ENCODE results near the gene HGFAC. TPM values are rescaled to one million over a fixed set of nuclear protein-coding genes. Genes with fewer than 3 reads are reported as not detected.

Gene HGFAC
- not detected for total RNA-seq

GRCh38 chr4:3441501-3442459 is at the start of gene HGFAC:
Gene HGFAC (plus strand): TSS chr4:3441968. CDS start chr4:3442002, 34 bp downstream.
- H3K4me1 ChIP-seq (ENCODE audit: insufficient read depth, low read length), result no peaks in the 10 kb centered on the region
- H3K27me3 ChIP-seq (ENCODE audit: insufficient read depth, low read length), result no peaks in the 10 kb centered on the region
- H3K4me3 ChIP-seq (ENCODE audit: low read length), result no peak within 1 kb of the TSS
- H3K9me3 ChIP-seq (ENCODE audit: low read depth, low read length), result no peaks in the 10 kb centered on the region

DNA sequence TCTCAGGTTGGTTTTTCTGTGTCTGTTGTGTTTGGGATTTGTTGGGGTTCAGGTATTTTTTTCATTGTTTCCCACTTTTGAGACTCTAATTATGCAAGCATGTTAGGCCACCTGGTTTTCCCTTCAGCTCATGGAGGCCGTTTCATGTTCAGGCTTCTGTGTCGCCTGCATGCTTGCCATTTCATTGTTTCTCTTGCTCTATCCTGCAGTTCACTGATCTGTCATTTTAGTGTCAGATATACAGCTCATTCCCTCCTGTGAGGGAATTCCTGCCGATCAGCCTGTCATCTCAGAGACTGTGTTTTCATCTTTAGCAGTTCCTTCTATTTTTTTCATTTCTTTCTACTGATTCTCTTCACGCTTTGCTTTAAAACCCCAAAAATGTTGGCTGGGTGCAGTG is 49.4 kb upstream of the HGFAC start:
- H3K4me1 ChIP-seq (ENCODE audit: insufficient read depth, low read length), result peaks cover 33% of the 10 kb centered on the region
- H3K27me3 ChIP-seq (ENCODE audit: insufficient read depth, low read length), result no peaks in the 10 kb centered on the region
- no peak overlapping the region for H3K4me3 ChIP-seq (ENCODE audit: low read length)
- H3K9me3 ChIP-seq (ENCODE audit: low read depth, low read length), result no peaks in the 10 kb centered on the region

DNA sequence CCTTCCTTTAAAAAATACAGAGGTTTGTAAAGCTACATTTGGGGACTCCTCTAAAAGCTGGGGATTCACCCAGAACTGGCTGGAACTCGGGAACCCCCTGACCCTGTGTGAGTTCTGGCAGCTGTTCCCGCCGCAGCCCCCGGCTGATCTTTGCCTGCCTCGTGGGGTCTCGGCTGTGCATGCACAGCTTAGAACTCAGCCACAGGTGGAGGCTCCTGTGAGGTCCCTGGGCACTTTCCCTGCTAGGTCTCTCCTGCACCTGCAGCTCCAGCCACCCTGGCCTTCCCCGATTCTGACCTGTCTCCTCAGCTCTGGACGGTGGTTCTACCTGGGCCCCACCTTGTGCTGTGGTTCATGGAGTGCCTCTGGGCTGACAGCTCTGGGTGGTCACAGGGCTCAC is 48.6 kb upstream of the HGFAC start:
- Histone ChIP-seq H3K9me3 (ENCODE audit: low read depth, low read length) (no peaks in the 10 kb centered on the region), H3K4me1 (ENCODE audit: insufficient read depth, low read length) (peaks cover 25% of the 10 kb centered on the region), H3K27me3 (ENCODE audit: insufficient read depth, low read length) (no peaks in the 10 kb centered on the region), H3K4me3 (ENCODE audit: low read length) (no peak overlapping the region)

DNA sequence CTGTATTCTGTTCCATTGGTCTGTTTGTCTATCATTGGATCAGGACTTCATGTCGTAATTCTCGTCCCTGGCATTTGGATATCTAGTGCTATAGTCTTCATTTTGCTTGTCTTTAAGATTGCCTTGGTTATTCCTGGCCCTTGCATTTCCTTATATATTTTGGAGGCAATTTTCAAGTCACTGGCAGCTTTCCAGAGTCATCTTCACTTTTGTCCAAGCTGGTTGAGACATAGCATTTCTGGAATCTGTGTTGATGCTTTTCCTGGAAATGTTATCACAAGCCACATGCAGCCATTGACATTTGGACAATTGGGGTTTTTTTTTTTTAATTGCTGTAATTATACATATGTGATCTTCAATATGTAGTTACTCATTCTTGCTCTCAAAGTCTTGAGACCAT is 45.2 kb upstream of the HGFAC start:
- Histone ChIP-seq H3K27me3 (ENCODE audit: insufficient read depth, low read length) (no peaks in the 10 kb centered on the region), H3K4me3 (ENCODE audit: low read length) (no peak overlapping the region), H3K9me3 (ENCODE audit: low read depth, low read length) (no peaks in the 10 kb centered on the region), H3K4me1 (ENCODE audit: insufficient read depth, low read length) (peaks cover 12% of the 10 kb centered on the region)

DNA sequence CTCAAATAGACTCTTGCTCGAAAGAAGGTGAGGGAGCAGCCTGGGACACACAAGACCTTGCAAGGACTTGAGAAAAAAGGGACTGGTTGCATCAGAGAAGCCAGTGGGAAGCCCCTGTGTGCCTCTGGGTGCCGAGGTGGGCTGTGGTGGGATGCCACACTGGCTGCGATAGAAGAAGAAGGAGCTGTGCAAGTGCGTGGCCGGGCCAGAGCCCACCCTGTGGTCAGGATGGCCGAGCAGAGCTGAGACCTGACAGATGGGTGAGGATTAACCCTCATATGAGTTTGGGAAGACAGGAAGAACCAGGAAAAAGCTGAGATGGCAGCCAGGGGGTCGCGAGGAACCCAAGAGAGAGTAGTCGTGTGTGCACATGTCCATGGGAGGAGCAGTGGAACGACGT is 44.6 kb upstream of the HGFAC start:
- peaks cover 17% of the 10 kb centered on the region for H3K4me1 ChIP-seq (ENCODE audit: insufficient read depth, low read length)
- H3K4me3 ChIP-seq (ENCODE audit: low read length), result no peak overlapping the region
- H3K9me3 ChIP-seq (ENCODE audit: low read depth, low read length), result no peaks in the 10 kb centered on the region

GRCh38 chr4:3399277-3400194 is 42.2 kb upstream of the HGFAC start:
- Histone ChIP-seq H3K4me3 (ENCODE audit: low read length) (no peak overlapping the region), H3K9me3 (ENCODE audit: low read depth, low read length) (no peaks in the 10 kb centered on the region), H3K4me1 (ENCODE audit: insufficient read depth, low read length) (peaks cover 31% of the 10 kb centered on the region), H3K27me3 (ENCODE audit: insufficient read depth, low read length) (no peaks in the 10 kb centered on the region)

More for the DNA sequence above, 44.6 kb upstream of the HGFAC start:
- H3K27me3 ChIP-seq (ENCODE audit: insufficient read depth, low read length), result no peaks in the 10 kb centered on the region

- peaks cover 31% of the 10 kb centered on the region for H3K4me1 ChIP-seq (ENCODE audit: insufficient read depth, low read length)
- no peaks in the 10 kb centered on the region for H3K9me3 ChIP-seq (ENCODE audit: low read depth, low read length)
- H3K4me3 ChIP-seq (ENCODE audit: low read length), result no peak overlapping the region
- H3K27me3 ChIP-seq (ENCODE audit: insufficient read depth, low read length), result no peaks in the 10 kb centered on the region
Measured at GRCh38 chr4:3401436-3402171, 40.2 kb upstream of the HGFAC start.

- Histone ChIP-seq H3K27me3 (ENCODE audit: insufficient read depth, low read length) (no peaks in the 10 kb centered on the region), H3K4me1 (ENCODE audit: insufficient read depth, low read length) (peaks cover 31% of the 10 kb centered on the region), H3K4me3 (ENCODE audit: low read length) (no peak overlapping the region), H3K9me3 (ENCODE audit: low read depth, low read length) (no peaks in the 10 kb centered on the region)
Measured at GRCh38 chr4:3402491-3403347, 39.0 kb upstream of the HGFAC start.

- Histone ChIP-seq H3K4me1 (ENCODE audit: insufficient read depth, low read length) (peaks cover 31% of the 10 kb centered on the region), H3K4me3 (ENCODE audit: low read length) (no peak overlapping the region), H3K27me3 (ENCODE audit: insufficient read depth, low read length) (no peaks in the 10 kb centered on the region), H3K9me3 (ENCODE audit: low read depth, low read length) (no peaks in the 10 kb centered on the region)
Measured at GRCh38 chr4:3403348-3403906, 38.3 kb upstream of the HGFAC start.

- Histone ChIP-seq H3K4me3 (ENCODE audit: low read length) (no peak overlapping the region), H3K27me3 (ENCODE audit: insufficient read depth, low read length) (no peaks in the 10 kb centered on the region), H3K9me3 (ENCODE audit: low read depth, low read length) (no peaks in the 10 kb centered on the region), H3K4me1 (ENCODE audit: insufficient read depth, low read length) (peaks cover 26% of the 10 kb centered on the region)
Measured at GRCh38 chr4:3404546-3404945, 37.2 kb upstream of the HGFAC start.

DNA sequence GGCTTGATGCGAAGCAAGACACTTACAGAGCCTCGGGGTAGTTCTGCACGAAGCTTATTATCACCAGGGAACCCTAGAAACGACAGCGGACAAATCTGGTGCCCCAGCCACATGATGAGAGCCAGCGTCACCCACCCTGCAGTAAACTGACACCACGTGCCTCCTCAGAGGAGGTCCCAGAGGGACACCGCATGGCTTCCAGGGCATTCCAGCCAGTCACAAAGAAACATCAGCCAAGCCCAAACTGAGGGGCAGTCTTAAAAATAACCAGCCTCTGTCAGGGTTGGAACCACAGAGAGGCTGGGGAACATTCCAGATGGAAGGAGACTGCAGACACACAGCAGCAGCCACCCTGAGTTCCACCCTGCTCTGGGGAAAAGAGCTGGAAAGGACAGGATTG is 36.6 kb upstream of the HGFAC start:
- Histone ChIP-seq H3K4me1 (ENCODE audit: insufficient read depth, low read length) (peaks cover 20% of the 10 kb centered on the region), H3K9me3 (ENCODE audit: low read depth, low read length) (no peaks in the 10 kb centered on the region), H3K27me3 (ENCODE audit: insufficient read depth, low read length) (no peaks in the 10 kb centered on the region), H3K4me3 (ENCODE audit: low read length) (no peak overlapping the region)

DNA sequence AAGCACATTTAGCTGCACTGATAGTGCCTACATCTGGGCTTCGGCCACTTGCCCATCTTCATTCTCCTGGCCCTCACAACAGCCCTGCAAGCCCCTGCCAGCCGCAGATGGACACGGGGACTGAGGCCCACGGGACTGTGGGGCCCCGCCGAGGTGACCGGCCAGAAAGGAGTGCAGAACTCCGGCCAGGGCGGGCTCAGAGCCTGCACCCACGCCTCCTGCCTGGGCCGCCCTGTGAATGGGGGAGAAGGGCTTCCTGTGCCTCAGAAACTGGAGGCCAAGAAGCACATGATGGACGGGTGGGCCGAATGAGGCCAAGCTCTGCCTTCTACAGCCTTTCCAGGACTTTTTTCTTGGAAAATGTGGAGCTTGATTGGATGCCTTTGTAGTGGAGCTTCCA is 35.7 kb upstream of the HGFAC start:
- H3K4me3 ChIP-seq (ENCODE audit: low read length), result no peak overlapping the region
- H3K9me3 ChIP-seq (ENCODE audit: low read depth, low read length), result no peaks in the 10 kb centered on the region
- H3K4me1 ChIP-seq (ENCODE audit: insufficient read depth, low read length), result peaks cover 20% of the 10 kb centered on the region
- H3K27me3 ChIP-seq (ENCODE audit: insufficient read depth, low read length), result no peaks in the 10 kb centered on the region

DNA sequence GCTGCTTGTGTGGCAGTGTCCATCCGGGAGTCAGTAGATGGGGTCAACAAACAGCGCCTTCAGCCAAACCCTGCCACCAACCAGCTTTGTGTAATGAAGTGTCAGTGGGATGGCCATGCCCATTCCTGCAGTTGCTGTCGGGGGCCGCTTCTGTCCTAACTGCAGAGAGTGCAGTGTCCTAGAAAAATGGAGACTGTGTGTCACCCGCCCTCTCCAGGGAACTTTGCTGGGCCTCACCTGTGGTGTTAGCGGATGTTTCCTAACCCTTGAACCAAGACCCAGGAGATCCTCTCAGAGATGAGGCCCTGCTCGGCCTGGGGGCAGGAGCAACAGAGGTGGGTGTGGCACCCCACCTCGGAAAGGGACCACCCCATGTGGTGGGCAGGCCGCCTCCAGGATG is 35.3 kb upstream of the HGFAC start:
- H3K4me3 ChIP-seq (ENCODE audit: low read length), result no peak overlapping the region
- no peaks in the 10 kb centered on the region for H3K9me3 ChIP-seq (ENCODE audit: low read depth, low read length)
- no peaks in the 10 kb centered on the region for H3K27me3 ChIP-seq (ENCODE audit: insufficient read depth, low read length)
- peaks cover 20% of the 10 kb centered on the region for H3K4me1 ChIP-seq (ENCODE audit: insufficient read depth, low read length)

Measured in mononuclear cell (primary cell).